ENCODE results near the gene MAP6.
"Not testable (repeated sequence)": the region's sequence is repeated elsewhere in the genome, so short reads cannot be mapped to it uniquely, and the experiment has no call there.

The MAP6 gene

DNA sequence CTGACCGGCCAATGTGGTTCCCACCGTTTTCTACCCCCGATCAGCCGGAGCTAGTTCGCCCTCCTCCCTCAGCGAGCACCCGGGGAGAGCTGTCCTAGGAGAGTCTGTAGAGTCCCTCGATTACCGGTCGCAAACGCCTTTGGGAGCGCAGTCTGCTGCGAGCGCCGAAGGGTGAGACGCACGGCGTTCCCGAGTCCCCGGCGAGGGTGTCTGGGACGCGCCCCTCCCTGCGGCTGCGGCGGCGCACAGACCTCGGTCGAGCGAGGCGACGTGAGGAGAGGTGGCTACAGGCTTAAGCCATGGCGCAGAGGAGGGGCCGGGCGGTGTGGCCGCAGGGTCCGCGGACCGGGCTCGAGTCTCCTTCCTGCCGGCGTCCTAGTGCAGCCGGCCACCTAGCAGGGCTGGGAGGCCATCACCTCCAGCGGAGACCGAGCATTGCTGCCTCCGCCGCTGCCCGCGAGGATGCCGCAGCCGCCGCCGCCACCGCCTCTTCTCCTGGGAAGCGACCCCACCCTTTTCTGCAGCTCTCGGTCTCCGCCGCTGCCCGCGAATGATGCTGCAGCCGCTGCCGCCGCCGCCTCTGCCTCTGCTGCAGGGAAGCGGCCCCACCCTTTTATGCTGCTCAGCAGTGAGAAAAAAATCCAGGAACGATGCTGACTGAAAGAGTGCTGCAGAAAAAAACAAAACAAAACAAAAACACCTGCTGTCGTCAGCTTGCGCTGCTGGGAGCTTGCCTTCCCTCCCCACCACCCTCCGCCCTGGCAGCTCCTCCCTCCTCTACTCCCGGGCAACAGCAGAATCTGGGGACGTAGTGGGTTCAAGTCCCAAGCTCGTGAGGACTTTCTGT lies at the start of gene MAP6:
Gene MAP6 (minus strand): TSS at position 588 of the 847 bp plus-strand sequence. CDS start 669 bp downstream, outside the sequence.
- DNase-seq (ENCODE audit: low spot score), result peak; percentile 27

GRCh38 chr11:75717608-75718418 lies 49.0 kb upstream of the MAP6 start, which contains the start of gene MOGAT2:
Gene MOGAT2 (plus strand): TSS chr11:75717838. CDS start chr11:75717889, 51 bp downstream.
- no peak for DNase-seq (ENCODE audit: low spot score)

GRCh38 chr11:75716659-75717058 lies 47.8 kb upstream of the MAP6 start:
- no peak for DNase-seq (ENCODE audit: low spot score)

DNA sequence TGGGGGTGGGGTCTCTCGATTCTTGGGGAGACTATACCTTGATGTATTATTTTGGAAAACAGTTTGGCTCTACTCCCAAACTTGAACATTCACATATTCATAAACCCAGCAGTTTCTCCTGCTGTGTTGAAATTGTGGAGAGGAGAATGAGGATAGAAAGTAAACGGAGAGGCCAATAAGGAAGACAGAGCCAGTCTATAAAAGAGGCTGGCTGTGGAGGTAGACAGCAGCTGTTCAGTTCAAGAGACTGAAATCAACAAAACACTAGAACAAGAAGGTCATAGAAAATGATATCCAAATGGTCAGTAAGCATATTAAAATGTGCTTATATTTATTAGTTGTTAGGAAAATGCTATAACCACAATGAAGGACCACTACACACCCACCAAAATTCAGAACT lies 46.9 kb upstream of the MAP6 start:
- DNase-seq (ENCODE audit: low spot score), result no peak

DNA sequence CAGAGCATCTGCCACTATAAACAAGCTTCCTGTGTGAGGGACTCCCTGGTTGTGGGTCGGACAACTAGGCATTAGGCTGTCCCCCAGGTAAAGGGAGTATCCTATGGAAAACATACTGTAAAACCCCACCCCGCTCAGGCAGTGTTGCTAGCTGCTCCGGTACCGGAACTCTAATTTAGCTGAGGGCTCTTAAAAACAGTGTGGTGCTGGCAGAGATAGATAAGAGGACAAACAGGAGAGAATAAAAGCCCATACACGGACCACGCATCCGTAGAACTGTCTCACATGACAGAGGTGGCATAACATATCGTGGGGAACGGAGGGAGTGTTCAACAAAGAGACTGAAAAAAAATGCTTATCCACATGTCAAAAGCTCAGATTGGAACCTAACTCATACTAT lies 45.4 kb upstream of the MAP6 start:
- no peak for DNase-seq (ENCODE audit: low spot score)

DNA sequence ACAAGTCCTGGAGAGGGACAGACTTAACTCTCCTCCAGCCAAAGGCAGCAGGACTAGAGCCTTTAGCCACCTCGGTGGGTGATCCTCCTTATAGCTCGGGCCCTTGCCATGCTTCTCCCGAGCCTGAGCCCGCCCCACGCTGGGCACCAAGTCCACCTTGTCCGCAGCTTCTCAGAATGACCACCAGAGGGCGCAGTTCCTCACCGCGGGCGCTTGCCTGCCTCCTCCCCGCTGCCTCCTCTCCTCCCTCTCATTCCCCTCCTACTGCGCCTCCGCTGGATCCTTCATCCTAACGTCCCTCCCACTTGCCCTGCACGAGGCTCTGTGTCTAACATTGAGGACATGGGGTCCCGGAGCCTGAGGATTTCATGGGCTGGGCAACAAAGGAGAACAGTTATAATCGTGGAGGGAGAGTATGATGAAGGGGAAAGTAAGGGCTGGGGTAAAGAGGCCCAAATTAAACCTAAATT lies 37.5 kb upstream of the MAP6 start:
- DNase-seq (ENCODE audit: low spot score), result peak; percentile 83

DNA sequence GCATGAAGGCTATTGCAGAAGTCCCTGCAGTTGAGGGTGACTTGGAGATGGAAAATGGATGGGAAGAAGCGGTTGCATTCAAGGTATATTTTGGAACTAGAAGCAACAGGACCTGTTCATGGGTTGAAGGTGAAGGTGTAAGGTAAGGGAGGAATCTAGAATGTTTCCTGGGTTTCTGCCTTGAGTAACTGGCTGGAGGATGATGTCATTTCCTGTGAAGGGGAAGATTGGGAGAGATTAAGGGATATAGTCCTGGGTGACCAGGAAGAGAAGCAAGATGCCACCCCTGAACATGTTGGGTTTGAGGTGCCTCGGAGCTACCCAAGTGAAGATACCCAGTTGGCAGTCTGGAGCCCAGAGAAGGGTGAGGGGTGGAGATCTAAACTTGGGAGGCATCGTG lies 36.7 kb upstream of the MAP6 start:
- DNase-seq (ENCODE audit: low spot score), result no peak

- DNase-seq (ENCODE audit: low spot score), result no peak
Measured at GRCh38 chr11:75703695-75704237, 34.9 kb upstream of the MAP6 start.

DNA sequence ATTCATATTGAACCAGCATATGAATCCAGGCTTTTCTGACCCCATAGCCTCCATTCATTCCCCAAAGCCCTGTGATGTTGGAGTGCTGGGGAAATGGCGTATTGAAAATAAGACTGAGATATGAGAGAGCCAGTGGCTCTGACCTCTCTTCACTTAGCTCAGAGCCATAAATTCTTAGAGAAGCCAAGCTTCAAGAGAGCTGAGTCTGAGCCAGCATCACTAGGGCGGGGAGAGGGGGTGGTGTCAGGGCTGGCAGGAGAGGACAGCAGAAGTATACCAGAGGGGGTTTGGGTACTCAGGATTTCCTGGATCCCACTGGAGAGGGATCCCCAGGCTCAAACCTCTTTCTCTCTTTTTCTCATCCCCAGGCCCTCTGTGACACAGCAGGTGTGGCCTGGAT lies 32.1 kb upstream of the MAP6 start:
- no peak for DNase-seq (ENCODE audit: low spot score)

DNA sequence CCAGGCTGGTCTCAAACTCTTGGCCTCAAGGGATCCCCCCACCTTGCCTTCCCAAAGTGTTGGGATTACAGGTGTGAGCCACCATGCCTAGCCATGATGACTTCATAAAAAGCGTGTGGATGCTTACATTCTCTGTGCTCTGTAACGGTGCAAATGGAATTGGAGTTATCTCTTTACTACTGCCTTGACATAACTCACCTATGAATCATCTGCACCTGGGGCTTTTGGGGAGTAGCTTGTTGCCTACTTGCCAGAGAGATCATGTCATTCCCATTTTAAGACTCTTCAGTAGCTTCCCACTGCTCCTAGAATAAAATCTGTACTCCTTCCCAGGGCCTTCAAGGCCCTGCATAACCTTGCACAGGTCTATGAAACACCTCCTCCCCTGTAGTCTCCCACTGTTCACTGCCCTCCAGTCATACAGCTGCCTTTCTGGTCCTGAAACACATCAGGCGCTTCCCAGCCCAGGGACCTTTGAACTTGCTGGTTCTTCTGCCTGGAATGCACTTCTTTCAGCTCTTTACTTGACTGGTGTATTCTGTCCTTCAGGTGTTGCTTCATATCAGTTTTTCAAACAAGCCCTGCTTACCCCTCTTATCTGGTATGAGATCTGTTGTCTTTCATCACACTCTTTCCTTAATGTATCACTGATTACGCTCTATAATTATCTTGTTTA lies 29.2 kb upstream of the MAP6 start:
- no peak for DNase-seq (ENCODE audit: low spot score)

DNA sequence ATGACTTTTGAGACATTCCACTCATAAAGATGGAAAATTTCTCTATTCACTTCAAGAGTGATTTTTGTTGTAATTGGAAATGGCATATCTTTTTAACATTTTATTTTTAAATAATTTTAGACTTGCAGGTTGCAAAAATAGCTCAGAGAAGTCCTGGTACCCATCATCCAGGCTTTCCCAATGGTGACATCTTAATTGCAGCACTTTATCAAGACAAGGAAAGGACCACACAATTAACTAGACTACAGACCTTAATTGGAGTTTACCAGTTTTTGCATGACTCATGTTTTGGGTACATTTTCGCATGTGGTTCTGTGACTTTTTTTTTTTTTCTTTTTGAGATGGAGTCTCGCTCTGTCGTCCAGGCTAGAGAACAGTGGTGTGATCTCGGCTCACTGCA lies 23.0 kb upstream of the MAP6 start:
- DNase-seq (ENCODE audit: low spot score), result no peak

DNA sequence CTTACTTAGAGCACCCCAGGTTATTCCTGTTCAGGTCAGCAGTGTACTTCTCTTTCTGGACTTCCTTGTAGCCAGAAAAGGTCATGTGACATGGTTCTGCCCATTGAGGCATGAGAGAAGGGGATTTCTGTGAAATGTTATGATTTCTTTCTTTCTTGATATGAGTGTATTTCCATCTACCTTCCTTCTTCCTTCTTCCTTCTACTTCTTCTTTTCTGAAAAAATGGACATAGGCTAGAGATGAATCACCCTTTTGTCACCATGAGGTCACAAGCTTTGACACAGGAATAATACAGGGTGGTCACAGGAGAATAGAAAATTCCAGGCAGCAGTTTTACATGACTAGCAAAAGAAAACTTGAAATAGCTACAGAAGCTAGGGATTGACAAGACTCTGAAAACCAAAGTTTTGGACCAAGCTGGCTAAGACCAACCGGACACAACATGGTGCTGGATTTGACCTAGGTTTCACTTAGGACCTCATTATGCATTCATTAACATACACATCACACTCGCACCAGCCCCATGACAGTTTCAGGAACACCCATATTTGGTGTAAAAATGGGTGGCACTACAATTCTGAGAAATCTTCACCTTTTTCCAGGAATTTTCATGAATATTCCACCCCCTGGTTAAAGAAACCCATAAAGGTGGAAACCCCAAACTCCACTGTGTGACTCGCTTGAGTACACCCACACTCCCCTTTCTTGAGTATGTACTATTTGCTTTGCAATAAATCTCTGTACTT lies 21.2 kb upstream of the MAP6 start:
- peak; percentile 53 for DNase-seq (ENCODE audit: low spot score)

GRCh38 chr11:75683856-75684255 lies 15.0 kb upstream of the MAP6 start:
- DNase-seq (ENCODE audit: low spot score), result not testable (repeated sequence)

GRCh38 chr11:75679566-75679965 lies 10.7 kb upstream of the MAP6 start:
- no peak for DNase-seq (ENCODE audit: low spot score)

GRCh38 chr11:75678620-75679259 lies 9.9 kb upstream of the MAP6 start:
- no peak for DNase-seq (ENCODE audit: low spot score)

DNA sequence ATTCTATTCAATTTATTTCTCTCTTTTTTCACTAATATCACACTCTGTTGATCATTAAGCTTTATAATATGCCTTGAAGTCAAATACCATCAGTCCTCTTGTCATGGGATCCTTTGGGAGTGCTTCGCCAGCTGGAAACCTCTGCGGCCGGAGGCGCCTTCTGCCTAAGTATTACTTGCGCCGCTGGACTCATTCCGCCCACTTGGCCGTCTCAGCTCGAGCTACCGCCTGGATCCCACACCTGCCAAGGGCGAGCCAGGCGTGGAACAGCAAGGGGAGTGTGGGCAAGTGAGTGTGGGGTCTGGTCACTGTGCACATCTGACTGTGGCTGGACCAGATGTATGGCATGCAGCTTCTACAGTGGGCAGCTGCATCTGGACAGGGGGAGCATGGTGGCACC lies 9.1 kb upstream of the MAP6 start:
- DNase-seq (ENCODE audit: low spot score), result no peak

- no peak for DNase-seq (ENCODE audit: low spot score)
Measured at GRCh38 chr11:75677275-75677674, 8.4 kb upstream of the MAP6 start.

DNA sequence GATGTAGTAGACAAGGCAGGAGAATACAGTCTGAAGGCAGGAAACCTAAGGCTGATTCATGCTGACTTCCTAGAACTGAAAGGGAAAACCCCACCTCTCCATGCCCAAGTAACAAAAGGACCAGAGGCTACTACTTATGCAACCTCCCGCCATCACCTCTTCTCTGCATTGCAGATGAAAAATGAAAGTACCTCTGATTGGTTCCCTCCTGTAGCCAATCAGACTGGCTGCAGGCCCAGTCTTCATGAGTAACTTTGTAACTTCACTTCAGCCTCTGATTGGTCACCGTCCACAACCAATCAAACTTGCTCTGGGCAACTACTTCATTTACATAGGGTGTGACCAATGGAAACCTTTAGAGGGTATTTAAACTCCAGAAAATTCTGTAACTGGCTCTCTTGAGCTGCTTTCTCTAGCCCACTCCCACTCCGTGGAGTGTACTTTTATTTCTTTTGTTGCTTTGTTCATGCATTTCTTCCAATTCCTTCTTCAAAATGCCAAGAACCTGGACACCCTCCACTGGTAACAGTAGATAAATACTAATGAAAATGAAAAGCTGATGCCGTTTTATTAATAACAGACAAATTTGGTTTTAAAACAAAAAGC lies 5.2 kb upstream of the MAP6 start:
- no peak for DNase-seq (ENCODE audit: low spot score)

- peak; percentile 71 for DNase-seq (ENCODE audit: low spot score)
Measured at GRCh38 chr11:75667831-75668450, 897 bp downstream of the MAP6 start.

- DNase-seq (ENCODE audit: low spot score), result peak; percentile 32
Measured at GRCh38 chr11:75667255-75667830, 1.5 kb downstream of the MAP6 start.
